Measurements from ENCODE around the gene HMGB3. TPM values are rescaled to one million over a fixed set of nuclear protein-coding genes. Genes with fewer than 3 reads are reported as not detected.

The HMGB3 gene
- total RNA-seq: 7.6 and 23.0 TPM in 2 replicates

DNA sequence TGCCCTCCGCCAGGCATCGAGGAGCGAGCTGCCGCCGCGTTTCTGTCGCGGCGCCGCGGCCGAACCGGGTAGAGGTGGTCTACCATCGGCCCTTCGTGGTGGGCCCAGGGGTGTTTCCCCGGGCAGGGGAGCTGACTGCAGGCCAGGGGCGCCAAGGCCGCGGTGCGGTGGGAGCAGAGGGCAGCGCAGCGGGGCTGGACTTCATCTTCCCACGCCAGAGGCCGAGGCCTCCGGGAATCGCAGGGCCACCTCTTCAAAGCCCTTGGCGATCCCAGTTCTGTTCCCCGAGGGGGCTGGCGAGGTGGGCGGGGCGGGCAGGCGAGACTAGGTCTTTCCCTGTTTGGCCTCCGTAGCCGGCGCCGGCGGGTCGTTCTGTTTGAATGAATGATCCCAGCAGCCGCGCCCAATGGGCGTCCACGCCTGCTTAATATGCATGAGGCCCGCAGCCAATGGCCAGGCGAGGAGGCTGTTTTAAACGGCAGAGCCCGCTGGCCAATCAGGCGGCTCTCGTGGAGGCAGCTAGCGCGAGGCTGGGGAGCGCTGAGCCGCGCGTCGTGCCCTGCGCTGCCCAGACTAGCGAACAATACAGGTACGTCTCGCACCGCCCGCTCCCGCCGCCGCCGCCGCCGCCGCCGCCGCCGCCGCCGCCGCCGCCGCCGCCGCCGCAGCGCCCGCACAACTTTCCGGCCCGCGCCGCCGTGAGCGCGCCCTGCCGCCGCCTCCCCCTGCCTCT is at the start of gene HMGB3:
TSS of gene HMGB3 (plus strand) at position 548 of the 733 bp plus-strand sequence. CDS start 2,265 bp downstream, outside the sequence.

Other genes starting within 250 kb of the HMGB3 start
- gene CD99L2, start 84.7 kb upstream of the HMGB3 start, total RNA-seq: 51.6 and 93.0 TPM in 2 replicates
- gene GPR50, start 193.2 kb downstream of the HMGB3 start, total RNA-seq: not detected in 2 replicates